K562 treated with DMSO at 1 percent for 24 hours (cell line): ENCODE measurements around the gene RRAGB. TPM values are rescaled to one million over a fixed set of nuclear protein-coding genes. Genes with fewer than 3 reads are reported as not detected.

Source experiments
- total RNA-seq: library from RNA; unstranded; fragments of 300-600 nt; gene quantifications from 2 replicates; pipeline ENCODE4 v1.2.3, GENCODE V29; 2022; ENCODE audit warnings: low read depth; ENCODE audit not compliant: insufficient read depth

The RRAGB gene
- 4.1 and 11.9 TPM in 2 replicates for total RNA-seq

GRCh38 chrX:55717521-55718497 is at the start of gene RRAGB:
Gene RRAGB, plus strand, starts transcription at chrX:55717749. Its CDS starts 579 bp downstream, at chrX:55718328.

Other genes with a start within 250 kb of the RRAGB start
- 0.82 and 1.2 TPM in 2 replicates for gene USP51, start 227.9 kb upstream of the RRAGB start, total RNA-seq
- gene FOXR2, start 94.3 kb upstream of the RRAGB start, total RNA-seq = 0.19 TPM in 1 of 2 replicates, not detected in the other